NK-92 treated with Interleukin-12 subunit alpha and Interleukin-12 subunit beta, amount 100 ng/mL, for 24 hours (cell line): ENCODE data around the gene PARD3B.

Experiments
- DNase-seq: peaks from one replicate; lab custom pipeline; 2025; lab: John Stamatoyannopoulos, UW

PARD3B gene

DNA sequence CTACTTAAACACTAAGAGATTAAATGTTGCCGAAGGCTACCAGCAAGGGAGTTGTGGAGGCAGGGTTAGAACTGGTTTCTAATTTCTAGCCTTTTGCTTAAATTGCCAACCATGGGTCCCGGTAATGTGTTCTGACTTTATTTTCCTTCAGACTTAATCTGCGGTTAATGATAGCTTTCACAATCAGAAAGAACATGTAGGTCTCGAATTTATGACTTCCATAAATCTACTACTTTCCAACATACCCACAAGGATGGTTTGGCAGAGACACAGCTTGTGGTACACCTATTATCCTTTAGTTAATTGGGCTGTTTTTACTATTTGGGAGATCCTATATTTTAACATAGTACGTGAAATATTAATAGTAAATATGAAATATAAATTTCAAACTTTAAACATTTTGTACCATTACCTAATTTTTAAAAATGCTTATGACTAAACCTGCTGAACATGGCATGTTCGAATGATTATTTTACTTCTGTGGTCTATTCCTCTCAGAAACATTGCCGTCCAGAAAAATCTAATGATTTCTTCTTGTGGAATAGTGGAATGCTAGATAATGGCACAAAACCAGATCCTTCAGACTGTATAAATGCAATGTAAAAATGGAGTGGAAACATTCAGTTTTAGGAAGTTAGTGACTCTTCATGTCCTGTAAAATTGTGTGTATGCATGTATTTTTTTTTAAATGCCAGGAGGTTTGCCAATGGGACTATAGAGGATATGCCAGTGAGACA is 41.3 kb downstream of the PARD3B start:
- DNase-seq = no peak

DNA sequence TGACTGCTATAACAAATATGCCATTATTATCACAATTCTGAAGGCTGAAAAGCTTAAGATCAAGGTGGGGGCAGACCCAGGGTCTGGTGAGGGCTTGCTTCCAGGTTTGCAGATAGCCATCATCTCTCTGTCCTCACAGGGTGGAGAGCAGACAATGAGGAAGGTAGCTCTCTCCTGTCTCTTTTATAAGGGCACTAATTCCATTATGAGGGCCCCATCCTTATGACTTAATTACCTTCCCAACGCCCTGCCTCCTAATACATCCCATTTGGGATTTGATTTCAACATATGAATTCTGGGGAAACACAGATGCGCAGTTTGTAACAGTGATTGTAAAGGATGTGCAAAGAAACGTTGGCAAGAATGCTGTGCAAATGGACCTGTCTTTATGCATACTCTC is 44.8 kb downstream of the PARD3B start:
- DNase-seq = no peak

DNA sequence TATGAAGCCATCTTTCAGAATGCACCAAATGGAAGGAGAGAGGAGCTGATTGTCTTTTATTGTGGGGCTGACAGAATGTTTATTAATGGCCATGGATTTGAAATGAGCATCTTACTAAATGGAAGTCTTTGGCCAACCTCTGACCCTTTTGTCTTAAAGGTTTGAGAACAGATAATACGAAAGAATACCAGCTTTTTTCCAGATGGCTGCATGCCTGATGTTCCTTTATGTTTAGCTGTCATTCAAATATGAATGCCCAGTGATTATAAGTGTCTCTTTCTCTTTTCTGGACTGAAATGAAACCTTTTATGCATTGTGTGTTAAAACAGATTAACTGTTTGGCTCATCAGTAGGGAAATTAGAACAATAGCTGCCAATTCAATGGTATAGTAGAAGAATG is 46.0 kb downstream of the PARD3B start:
- no peak for DNase-seq

GRCh38 chr2:204604061-204604460 is 58.8 kb downstream of the PARD3B start:
- DNase-seq = no peak

- no peak for DNase-seq
Observed at GRCh38 chr2:204608237-204608939, 63.1 kb downstream of the PARD3B start.

- DNase-seq = no peak
Observed at GRCh38 chr2:204611017-204611631, 65.8 kb downstream of the PARD3B start.

DNA sequence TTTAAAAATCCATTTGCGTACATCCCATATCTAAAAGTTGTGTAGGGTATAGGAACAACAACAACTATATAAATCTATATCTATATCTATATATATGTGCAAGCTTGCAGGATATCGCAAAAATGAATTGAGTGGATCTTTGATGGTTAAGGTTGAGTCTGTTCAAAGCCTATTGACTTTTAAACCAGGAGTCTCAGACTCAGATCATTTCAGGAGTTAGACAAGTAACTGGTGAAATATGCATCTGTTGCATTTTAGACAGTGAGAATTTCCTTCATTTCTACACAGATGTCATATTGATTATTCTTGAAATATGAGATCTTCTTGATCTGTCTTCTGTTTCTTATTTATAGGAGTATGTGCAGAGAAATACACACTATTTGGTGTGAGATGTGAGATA is 66.5 kb downstream of the PARD3B start:
- DNase-seq = no peak

GRCh38 chr2:204613635-204614034 is 68.4 kb downstream of the PARD3B start:
- no peak for DNase-seq

DNA sequence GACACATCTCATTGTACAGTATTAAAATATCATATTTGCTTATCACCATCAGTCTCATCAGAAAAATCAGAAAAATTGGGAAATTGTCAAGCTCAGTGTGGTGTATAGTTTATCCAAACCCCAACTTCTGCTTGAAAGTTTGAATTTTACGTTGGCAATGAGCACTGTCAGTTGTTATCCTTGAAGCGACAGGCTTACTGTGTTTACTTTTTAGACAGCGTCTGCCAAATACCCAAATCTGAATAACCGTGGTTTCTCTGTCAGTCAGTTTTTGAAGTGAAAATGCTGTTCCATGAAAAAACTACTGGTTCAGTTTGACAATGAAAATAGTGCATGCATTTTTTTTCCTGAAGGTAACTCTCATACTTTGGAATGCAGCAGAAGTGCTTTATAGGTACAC is 70.2 kb downstream of the PARD3B start:
- DNase-seq = no peak

DNA sequence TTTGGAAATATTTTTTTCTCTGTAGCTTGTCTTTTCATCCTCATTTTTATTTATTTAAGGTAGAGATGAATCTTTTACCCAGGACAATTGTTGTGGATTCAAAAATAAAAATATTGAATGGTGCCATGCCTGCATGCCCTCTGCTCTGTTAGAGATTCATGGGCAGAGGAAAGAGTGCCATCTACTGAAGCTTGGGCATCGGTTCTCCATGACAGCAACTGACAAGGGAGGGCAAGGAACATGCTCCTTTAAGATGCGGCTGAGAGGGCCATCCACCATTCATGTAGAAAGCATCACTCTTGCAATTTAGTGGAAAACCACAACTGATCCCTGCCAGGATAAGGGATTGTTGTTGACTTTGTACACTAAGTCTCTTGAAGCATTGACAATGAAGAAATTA is 79.9 kb downstream of the PARD3B start:
- DNase-seq = no peak

DNA sequence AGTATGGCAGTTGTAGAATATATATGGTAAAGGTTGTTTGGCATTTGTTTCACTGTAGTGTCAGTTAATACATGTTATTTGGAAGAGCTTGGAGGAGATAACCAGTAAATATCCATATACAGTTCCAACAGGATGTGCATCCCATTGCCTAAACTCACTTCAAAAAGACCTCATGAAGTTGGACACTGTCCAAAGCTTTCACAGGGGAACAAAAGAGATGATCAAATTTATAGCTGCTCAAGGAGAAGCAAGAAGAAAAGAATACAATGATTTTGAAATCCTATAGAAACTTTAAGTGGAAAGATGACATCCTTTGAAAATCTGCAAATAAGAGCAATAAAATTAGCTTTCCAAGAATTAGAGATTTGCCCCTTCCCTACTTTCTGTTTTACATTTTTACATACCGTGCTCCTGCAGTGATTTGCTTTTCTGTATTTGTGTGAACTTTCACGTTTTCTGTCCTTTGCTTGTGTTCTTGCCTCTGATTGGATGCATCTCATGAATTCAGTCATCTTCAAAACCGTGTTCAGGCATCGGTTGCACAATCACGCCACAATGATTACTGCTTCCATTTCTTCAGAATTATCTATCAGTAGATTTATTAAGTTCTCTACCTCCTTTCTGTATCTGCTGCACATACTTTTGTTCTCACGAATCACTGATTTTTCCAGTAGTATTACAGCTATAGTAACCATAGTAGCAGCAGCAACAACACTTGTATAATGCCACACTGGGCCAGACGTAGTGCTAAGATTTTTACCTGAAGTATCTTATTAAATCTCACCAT is 83.8 kb downstream of the PARD3B start:
- no peak for DNase-seq

GRCh38 chr2:204632410-204632809 is 87.1 kb downstream of the PARD3B start:
- no peak for DNase-seq

- DNase-seq = no peak
Observed at GRCh38 chr2:204634564-204634963, 89.3 kb downstream of the PARD3B start.

GRCh38 chr2:204635478-204635877 is 90.2 kb downstream of the PARD3B start:
- DNase-seq = no peak

DNA sequence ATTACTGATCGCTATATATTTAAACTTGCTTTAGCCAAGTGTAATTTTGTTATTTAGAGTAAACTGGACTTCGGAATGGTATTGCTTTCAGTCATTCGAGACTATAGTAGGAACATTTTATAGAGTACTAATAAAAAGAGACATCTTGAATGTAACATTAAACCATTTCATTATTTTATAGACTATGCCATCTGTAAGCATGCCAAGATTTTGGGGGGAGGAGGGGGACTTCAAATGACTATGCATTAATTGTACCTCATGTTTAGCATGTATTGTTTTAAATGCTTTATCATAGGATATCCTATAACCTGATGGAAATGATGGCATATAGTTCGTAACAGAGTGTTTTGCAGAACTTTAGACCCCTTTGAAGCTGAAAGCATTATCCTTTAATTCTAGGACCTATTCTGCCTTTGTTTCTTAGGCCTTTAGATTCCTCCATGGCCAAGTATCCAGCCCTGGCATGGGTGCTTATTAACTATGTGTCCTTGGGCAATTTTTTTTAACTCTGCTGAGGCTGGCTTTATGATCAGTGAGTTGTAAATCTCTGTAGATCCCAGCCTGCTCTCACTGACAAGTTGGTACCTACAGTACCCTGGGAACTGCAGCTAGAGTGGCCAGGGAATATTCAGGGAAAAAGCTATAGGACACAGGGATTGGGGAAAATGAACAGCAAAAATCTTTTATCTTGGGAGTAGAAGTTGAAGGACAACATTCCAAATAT is 93.4 kb downstream of the PARD3B start:
- DNase-seq = no peak

DNA sequence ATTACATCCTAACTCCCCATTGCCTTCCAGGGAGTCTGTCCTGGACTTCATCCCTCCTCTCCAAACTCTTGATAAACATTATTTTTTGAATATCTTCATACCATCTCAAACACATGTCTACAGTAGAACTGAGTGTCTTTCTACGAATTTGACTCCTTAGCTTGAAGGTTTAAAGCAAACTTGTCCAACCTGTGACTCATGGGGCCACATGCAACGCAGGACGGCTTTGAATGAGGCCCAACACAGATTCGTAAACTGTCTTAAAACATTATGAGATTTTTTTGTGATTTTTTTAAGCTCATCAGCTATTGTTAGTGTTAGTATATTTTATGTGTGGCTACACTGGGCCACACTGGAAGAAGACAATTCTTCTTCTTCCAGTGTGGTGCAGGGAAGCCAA is 98.1 kb downstream of the PARD3B start:
- DNase-seq = no peak

- no peak for DNase-seq
Observed at GRCh38 chr2:204645018-204645773, 99.9 kb downstream of the PARD3B start.

DNA sequence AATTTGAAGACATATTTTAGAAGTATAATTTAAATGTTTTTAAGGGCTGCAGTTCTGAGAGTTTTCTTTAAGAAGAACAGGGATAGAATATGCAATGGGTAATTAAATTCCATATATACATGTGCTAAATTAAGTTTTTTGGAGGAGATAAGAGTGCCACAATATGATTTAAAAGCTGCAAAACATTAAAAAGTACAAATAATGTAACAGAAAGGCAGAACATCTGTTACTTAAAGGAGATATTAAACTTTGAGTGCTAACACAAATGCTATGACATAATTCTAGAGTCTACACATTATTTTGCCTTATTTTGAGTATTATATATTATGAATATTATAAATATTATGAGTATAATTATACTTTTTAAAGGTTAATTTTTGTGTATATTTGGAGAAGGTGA is 102.4 kb downstream of the PARD3B start:
- DNase-seq = no peak

- DNase-seq = no peak
Observed at GRCh38 chr2:204650611-204651010, 105.3 kb downstream of the PARD3B start.

DNA sequence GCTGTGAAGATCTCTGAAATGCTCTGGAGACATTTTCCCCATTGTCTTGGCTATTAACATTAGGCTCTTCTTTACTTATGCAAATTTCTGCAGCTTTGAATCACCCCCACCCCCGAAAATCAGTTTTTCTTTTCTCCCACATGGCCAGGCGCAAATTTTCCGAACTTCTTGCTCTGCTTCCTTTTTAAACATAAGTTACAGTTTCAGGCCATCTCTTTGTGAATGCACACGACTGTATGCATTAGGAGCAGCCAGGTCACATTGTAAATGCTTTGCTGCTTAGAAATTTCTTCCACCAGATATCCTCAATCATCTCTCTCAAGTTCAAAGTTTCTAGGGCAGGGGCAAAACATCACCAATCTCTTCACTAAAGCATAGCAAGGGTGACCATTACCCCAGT is 106.8 kb downstream of the PARD3B start:
- DNase-seq = no peak

GRCh38 chr2:204654669-204655068 is 109.4 kb downstream of the PARD3B start:
- DNase-seq = no peak
